NCI-H226 (cell line): ENCODE data around the gene VSTM2L.
"Not testable (repeated sequence)": the region's sequence is repeated elsewhere in the genome, so short reads cannot be mapped to it uniquely, and the experiment has no call there.

Experiments
- DNase-seq: peaks from one replicate; pipeline ENCODE4 v3.0.0-alpha.2; 2015

Gene VSTM2L, protein sequence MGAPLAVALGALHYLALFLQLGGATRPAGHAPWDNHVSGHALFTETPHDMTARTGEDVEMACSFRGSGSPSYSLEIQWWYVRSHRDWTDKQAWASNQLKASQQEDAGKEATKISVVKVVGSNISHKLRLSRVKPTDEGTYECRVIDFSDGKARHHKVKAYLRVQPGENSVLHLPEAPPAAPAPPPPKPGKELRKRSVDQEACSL

DNA sequence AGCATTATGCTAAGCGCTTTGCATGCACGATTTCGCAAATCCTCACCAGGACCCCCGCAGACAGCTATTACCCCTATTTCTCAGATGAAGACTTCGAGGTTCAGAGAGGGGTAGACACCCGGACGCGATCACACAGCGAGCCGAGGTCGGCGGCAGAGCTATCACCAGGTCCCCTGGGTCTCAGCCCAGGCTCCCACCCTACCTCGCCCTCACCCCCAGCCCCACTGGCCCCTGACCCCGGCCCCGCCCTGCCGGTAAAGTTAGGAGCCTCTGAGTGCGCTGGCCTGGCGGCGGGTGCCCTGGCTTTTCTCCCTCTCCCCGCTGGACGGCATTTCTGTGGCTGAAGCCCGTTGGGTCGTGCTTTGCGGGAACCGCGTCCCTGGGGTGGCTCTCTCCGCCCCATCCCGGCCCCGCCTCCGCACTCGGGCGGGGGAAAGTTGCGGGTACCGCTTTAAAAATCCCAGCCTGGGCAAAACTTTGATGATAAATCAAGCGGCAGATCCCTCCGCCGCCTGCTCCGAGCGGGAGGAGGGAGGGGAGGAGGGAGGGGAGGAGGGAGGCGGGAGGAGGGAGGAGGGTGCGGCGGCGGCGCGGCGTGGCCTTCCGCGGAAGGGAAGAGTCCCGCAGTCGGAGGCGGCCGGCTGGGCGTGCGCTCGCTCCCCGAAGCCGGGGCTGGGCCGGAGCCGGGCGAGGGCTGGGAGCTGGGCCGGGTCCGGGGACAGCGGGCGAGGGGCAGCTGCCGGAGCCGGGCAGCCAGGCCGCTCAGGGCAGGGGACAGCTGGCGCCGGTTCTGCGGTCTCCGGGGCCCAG, at the start of gene VSTM2L:
Gene VSTM2L, plus strand, starts transcription at position 624 of the 810 bp plus-strand sequence. CDS start 224 bp downstream, outside the sequence.
- DNase-seq = no peak

- no peak for DNase-seq
These were observed 49.0 kb upstream of the VSTM2L start for GRCh38 chr20:37853823-37854375.

- not testable (repeated sequence) for DNase-seq
These were observed 46.9 kb upstream of the VSTM2L start for GRCh38 chr20:37856034-37856433.

DNA sequence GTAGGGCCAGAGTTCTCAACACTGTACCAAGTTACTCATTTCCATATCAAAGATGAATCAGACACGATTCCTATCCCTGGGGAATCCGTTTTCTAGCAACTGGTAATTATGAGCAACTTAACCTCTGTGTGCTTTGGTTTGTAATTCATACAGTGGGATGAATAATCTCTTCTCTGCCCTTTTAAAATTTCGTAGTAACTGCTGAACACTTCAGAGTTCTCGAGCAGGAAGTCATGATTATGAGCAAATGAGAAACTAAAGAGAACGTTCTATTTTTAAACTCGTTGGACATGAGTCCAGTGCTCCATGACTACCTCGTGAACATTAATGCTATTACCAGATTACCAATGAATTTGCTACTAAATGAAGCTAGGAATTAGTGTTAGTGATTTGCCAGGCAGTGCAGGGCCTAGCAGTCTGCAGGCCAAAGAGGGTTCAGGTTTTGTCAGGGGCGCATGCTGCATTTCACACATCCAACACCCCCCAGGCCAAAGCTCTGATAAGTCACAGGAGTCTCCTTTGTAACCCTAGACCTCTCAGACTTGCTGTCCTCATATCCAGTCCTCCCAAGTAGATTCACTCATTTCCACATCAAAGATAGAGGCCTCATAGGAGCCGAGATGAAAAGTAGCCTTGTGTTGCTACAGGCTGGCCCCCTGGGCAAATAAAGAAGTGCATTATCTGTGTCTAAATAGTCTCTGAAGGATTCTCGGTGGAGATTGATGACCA, 45.8 kb upstream of the VSTM2L start:
- DNase-seq = no peak

- no peak for DNase-seq
These were observed 43.3 kb upstream of the VSTM2L start for GRCh38 chr20:37859406-37860171.

GRCh38 chr20:37863289-37863688, 39.6 kb upstream of the VSTM2L start:
- no peak for DNase-seq

DNA sequence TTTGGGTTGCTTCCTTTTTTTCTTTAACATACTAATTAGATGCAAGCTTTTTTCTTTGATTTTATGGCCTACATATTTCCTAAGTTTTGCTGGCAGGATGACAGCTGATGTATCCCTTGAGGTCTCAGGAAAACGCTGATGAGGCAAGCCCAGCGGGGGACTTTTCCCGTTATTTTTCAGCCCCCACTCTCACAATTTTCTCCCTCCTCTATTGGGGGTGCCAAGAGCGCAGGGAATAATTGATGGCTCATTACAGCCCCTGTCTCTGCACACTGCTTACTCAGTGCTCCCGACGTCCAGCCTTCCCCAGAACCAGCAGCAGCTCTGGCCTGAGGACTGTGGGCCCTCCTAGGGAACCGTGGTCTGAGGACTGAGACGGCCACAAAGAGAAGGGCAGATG, 38.6 kb upstream of the VSTM2L start:
- no peak for DNase-seq

- DNase-seq = no peak
These were observed 36.9 kb upstream of the VSTM2L start for GRCh38 chr20:37866051-37866450.

DNA sequence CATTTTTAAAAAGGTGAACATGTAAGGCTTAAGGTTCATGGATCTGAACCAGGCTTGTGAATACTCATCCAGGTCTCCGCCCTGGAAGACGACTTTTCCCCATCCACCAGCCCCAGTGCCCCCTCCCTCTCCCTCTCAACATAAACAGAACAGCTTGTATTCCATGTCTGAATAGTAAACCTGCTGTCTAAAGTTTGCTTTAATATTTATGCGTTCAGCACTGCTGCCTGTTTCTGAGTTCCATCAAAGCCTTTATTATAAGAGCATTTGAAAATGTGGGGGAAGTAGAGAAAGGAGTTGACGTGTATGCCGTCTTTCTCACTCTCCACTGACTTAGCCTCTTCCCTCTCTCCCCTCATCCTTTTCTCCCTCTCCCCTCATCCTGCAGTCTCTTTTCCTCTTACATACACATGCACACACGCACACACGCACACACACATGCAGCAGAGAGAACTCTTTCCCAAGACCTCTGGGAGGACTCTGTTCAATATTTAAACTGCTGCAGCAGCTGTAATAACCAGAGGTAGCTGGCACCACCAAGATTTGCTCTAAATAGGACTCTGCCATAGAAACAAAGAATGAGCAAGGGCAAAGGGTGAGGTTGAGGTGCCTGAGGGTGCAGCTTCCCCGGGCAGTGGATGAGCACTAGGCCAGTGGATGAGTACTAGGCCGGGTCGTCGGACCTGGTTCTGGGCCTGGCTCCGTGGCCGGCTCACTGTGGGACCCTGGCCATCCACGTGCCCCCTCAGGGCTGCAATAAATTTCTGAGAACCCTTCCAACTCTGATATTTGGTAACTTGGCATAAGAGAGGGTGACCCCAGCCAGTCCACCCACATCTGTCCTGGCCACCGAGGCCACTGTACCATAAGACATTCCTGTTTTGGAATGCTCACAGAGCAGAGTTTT, 35.4 kb upstream of the VSTM2L start:
- no peak for DNase-seq

DNA sequence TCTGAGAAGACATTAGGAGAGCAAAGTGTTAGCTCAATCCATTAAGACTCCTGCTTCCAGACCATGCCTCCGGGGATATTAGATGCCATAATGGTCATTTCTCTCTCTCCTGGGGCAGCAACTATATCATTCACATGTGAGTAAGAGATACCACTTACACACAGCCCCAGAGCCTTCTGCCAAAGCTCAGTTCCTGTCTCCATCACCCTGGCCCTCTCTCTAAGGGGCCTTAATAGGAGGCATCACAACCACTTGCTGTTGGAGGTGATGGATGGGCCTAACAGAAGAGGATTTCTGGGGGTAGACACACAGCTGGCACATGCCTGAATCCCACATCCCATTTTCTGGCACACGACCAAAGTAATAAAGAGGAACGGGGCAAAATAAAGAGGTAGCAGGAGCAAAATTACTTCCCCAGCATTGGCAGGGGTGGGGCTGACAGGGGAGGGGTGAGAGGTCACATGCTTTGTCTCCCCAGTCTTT, 34.0 kb upstream of the VSTM2L start:
- DNase-seq = no peak

DNA sequence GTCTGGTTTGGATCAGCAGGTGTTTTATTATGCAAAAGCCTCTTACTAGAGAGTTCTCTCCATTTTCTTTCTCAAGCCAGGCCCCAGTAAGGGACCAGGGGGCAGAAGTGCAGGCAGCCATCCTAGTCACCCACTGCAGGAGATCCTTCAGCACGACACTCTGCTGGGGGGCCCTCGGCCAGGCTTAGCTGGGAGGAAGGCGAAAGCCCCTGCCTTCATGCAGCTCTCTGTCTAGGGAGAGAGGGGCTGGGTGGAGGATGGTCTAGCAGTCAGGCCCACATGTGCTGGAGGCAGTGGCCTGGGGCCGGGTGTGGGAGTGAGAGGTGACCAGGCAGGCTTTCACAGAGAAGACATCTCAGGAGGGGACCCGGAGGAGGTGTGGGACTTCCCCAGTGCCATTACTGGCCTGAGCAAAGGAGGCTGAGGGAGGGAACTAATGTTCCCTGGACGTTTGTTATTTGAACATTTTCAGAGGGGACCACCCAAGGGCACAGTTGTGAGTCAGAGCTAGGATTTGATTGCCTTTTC, 33.5 kb upstream of the VSTM2L start:
- no peak for DNase-seq

DNA sequence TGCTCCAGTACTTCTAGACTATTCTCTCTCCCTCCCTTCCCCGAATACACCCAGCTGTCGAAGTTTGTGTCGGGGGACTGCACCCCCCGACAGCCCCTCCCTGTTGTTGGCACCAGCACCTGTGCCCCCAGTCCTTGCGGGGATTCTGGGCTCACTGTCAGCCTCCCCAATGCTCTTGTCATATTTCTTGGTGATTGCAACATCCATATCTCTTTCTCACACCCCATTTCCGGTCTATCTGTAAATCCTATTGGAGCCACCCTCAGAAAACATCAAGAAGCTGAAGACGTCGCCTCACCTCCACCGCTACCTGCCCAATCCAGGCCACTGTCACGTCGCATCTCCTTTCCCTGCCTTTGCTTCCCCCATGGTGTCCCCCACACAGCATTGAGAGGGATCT, 32.6 kb upstream of the VSTM2L start:
- DNase-seq = no peak

- no peak for DNase-seq
These were observed 31.2 kb upstream of the VSTM2L start for GRCh38 chr20:37871751-37872150.

DNA sequence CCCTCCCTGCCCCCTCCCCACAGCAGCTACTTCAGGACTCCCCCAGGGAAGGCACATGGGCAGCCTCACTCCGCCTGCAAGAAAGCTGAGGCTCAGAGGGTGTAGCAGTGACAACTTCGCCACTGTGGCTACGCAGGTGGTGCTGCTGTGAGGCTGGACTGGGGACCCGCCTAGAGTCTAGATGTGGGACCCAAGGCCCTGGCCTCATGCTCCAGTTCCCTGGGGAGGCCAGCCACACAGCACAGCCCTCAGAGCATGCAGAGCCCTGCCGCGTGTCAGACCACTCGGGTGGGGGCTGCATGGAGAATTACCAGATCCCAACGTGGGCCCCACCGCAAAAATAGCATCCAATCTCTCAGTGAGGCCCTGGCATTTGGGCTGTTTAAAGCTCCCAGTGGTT, 30.8 kb upstream of the VSTM2L start:
- no peak for DNase-seq

- DNase-seq = no peak
These were observed 29.0 kb upstream of the VSTM2L start for GRCh38 chr20:37873884-37874283.

- DNase-seq = no peak
These were observed 27.3 kb upstream of the VSTM2L start for GRCh38 chr20:37875460-37876175.

DNA sequence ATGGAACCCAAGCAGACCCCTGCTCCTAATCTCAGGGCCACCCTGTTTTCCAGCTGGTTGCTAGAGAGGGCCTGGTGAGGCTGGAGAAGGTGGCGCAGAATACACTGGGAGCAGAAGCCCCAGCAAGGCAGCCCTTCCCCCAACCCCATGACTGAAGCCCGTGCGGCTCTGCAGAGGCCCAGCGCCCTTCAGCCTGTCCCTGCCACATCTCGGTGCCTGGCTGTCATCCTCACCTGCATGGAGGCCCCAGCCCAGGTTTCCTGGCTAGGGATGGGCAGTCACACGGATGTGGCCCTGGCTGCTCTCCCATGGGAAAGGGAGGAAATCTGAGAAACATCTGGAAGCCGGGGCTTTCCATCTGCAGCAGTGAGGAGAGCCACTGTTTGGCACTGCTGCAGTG, 26.1 kb upstream of the VSTM2L start:
- DNase-seq = no peak

GRCh38 chr20:37877832-37878772, 24.8 kb upstream of the VSTM2L start:
- DNase-seq = no peak
